Type B pancreatic cell (in vitro differentiated cells): ENCODE measurements around the gene CC2D2B. TPM values are rescaled to one million over a fixed set of nuclear protein-coding genes. Genes with fewer than 3 reads are reported as not detected.
"Not testable (repeated sequence)": the region's sequence is repeated elsewhere in the genome, so short reads cannot be mapped to it uniquely, and the experiment has no call there.

ENCODE experiments used
- DNase-seq: peaks from one replicate; pipeline ENCODE4 v3.0.0; 2021; ENCODE audit warnings: mixed read lengths; ENCODE audit not compliant: unreplicated experiment; ENCODE audit errors: extremely low spot score
- H3K27ac Mint-ChIP-seq: 2 replicates; pipeline ENCODE4 v1.8.0; 2021; ENCODE audit warnings: mild to moderate bottlenecking, mixed read lengths
- H3K27me3 Mint-ChIP-seq: 2 replicates; pipeline ENCODE4 v1.8.0; 2021; ENCODE audit warnings: mixed read lengths
- H3K36me3 Mint-ChIP-seq: 2 replicates; pipeline ENCODE4 v1.8.0; 2021; ENCODE audit warnings: mixed read lengths
- H3K4me1 Mint-ChIP-seq: one replicate; pipeline ENCODE4 v1.8.0; 2021; ENCODE audit warnings: mixed read lengths; ENCODE audit not compliant: unreplicated experiment
- H3K4me3 Mint-ChIP-seq: 2 replicates; pipeline ENCODE4 v1.8.0; 2021; ENCODE audit warnings: mild to moderate bottlenecking, mixed read lengths
- H3K9me3 Mint-ChIP-seq: 2 replicates; pipeline ENCODE4 v1.8.0; 2021; ENCODE audit warnings: mixed read lengths
- CTCF ChIP-seq: fragments of 200-600 bp; sonication (generic); conservative IDR thresholded peaks from 2 replicates; pipeline ENCODE4 v1.5.0; 2021; ENCODE audit warnings: antibody characterized with exemption, mild to moderate bottlenecking
- total RNA-seq: library from RNA; stranded (reverse); gene quantifications from 2 replicates; pipeline ENCODE4 v1.2.1, GENCODE V29; 2021; ENCODE audit warnings: low replicate concordance

Gene CC2D2B
- total RNA-seq, 1 donor from 2014 or later, result 0.34 TPM

GRCh38 chr10:95909561-95909960, 1.8 kb downstream of the CC2D2B start:
- H3K4me3 Mint-ChIP-seq, result no peak overlapping the region
- peaks cover 14% of the 10 kb centered on the region for H3K27me3 Mint-ChIP-seq
- H3K36me3 Mint-ChIP-seq, result no peaks in the 10 kb centered on the region
- H3K4me1 Mint-ChIP-seq, result peaks cover 9% of the 10 kb centered on the region
- DNase-seq, result no peak
- TF ChIP-seq CTCF, result no peak
- no peak overlapping the region for H3K27ac Mint-ChIP-seq
- H3K9me3 Mint-ChIP-seq, result peaks cover 5% of the 10 kb centered on the region

- not testable (repeated sequence) for H3K4me3 Mint-ChIP-seq, H3K9me3 Mint-ChIP-seq, H3K36me3 Mint-ChIP-seq, H3K27ac Mint-ChIP-seq, DNase-seq, H3K4me1 Mint-ChIP-seq
- H3K27me3 Mint-ChIP-seq, result peaks cover 19% of the 10 kb centered on the region
Measured at GRCh38 chr10:95916039-95916438, 8.3 kb downstream of the CC2D2B start.

- Mint-ChIP-seq H3K36me3 (no peaks in the 10 kb centered on the region), H3K27ac (no peak overlapping the region)
Measured at GRCh38 chr10:95920798-95921426, 13.1 kb downstream of the CC2D2B start.

GRCh38 chr10:95925033-95925432, 17.3 kb downstream of the CC2D2B start:
- no peak for TF ChIP-seq CTCF
- Mint-ChIP-seq H3K4me1 (no peaks in the 10 kb centered on the region), H3K9me3 (no peaks in the 10 kb centered on the region)

More at GRCh38 chr10:95920798-95921426, 13.1 kb downstream of the CC2D2B start:
- H3K27me3 Mint-ChIP-seq, result no peaks in the 10 kb centered on the region
- H3K4me1 Mint-ChIP-seq, result no peaks in the 10 kb centered on the region
- TF ChIP-seq CTCF, result no peak
- DNase-seq, result no peak
- H3K4me3 Mint-ChIP-seq, result no peak overlapping the region
- no peaks in the 10 kb centered on the region for H3K9me3 Mint-ChIP-seq

GRCh38 chr10:95935429-95935828, 27.7 kb downstream of the CC2D2B start:
- TF ChIP-seq CTCF, result no peak
- Mint-ChIP-seq H3K9me3 (peaks cover 5% of the 10 kb centered on the region), H3K36me3 (no peaks in the 10 kb centered on the region), H3K4me3 (no peak overlapping the region), H3K27me3 (no peaks in the 10 kb centered on the region), H3K27ac (no peak overlapping the region), H3K4me1 (no peaks in the 10 kb centered on the region)
- no peak for DNase-seq

More at GRCh38 chr10:95925033-95925432, 17.3 kb downstream of the CC2D2B start:
- H3K27ac Mint-ChIP-seq, result no peak overlapping the region
- no peak overlapping the region for H3K4me3 Mint-ChIP-seq
- DNase-seq, result no peak
- H3K27me3 Mint-ChIP-seq, result no peaks in the 10 kb centered on the region
- no peaks in the 10 kb centered on the region for H3K36me3 Mint-ChIP-seq

GRCh38 chr10:95941115-95941514, 33.3 kb downstream of the CC2D2B start:
- no peaks in the 10 kb centered on the region for H3K36me3 Mint-ChIP-seq

More at GRCh38 chr10:95941115-95941514, 33.3 kb downstream of the CC2D2B start:
- Mint-ChIP-seq H3K4me3 (no peak overlapping the region), H3K9me3 (no peaks in the 10 kb centered on the region), H3K4me1 (no peaks in the 10 kb centered on the region), H3K27ac (no peak overlapping the region), H3K27me3 (no peaks in the 10 kb centered on the region)
- no peak for TF ChIP-seq CTCF
- no peak for DNase-seq
